NCI-H345 treated with DMSO at 0.1 percent for 48 hours (cell line): ENCODE results near the gene ZIC5.

Experiments used
- DNase-seq: peaks from one replicate; lab custom pipeline; 2025; ENCODE audit not compliant: unreplicated experiment; lab: John Stamatoyannopoulos, UW

ZIC5 gene

DNA sequence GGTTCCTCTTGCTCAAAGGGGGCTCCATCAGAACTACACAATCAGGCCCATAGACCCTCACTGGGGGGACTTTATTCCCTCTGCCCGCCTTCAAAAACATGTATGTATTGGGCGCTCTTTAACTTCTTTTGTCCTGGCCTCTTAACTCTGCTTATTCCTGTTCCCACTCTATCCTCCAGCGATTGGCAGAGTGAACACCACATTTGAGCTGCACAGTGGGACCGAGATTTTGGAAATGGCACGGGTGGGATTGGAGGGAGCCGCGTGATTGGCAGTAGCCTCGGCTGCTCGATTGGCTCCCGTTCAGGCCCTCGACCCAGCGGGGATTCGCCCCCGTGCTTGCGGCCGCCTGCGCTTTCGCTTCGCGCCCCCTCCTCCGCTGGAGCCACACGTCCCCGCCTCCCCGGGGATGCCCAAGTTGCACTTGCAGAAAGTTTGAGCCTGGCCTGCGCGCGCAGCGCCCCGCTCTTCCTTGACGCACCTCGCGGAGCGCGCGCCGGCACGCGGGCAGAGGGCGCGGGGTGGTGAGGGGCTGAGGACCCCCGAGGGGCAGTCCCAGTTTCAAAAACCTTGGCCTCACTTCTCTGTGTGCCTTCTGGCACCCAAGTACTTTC, at the start of gene ZIC5:
Gene ZIC5, minus strand, starts transcription at position 192 of the 614 bp plus-strand sequence. Its CDS starts 164 bp downstream, at position 28.
- DNase-seq, result no peak

DNA sequence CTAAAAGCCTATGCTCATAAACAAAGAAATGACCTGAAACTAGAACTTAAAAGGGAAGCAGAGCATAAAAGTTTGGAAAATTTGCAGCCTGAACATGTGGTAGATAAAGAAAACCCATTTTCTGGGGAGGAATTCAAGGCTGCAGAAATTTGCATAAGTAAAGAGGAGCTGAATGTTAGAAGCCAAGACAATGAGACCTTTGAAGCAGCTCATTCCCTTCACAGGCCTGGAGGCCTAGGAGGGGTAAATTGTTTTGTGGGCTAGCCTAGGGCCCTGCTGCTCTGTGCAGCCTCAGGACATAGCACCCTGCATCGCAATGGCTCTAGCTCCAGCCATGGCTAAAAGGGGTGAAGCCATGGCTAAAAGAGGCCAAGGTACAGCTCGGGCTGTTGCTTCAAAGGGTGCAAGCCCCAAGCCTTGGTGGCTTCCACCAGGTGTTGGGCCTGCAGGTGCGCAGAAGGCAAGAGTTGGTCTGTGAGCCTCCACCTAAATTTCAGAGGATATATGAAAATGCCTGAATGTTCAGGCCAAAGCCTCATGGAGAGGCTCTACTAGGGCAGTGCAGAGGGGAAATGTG, 48.3 kb upstream of the ZIC5 start:
- DNase-seq, result no peak

DNA sequence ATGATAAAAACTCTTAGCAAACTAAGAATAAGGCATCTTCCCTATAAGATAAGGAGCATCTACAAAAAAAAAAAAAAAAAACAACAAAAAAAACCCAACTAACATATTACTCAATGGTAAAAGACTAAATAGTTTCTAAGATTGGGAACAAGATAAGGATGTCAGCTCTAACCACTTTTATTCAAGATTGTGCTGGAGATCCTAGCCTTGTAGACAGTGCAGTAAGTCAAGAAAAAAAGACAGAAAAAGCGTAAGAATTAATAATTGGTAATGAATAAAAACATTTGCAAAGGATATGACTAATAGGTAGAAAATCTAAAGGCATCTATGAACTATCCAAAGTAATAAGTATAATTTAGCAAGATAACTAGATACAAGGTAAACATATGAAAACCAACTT, 43.1 kb upstream of the ZIC5 start:
- no peak for DNase-seq

DNA sequence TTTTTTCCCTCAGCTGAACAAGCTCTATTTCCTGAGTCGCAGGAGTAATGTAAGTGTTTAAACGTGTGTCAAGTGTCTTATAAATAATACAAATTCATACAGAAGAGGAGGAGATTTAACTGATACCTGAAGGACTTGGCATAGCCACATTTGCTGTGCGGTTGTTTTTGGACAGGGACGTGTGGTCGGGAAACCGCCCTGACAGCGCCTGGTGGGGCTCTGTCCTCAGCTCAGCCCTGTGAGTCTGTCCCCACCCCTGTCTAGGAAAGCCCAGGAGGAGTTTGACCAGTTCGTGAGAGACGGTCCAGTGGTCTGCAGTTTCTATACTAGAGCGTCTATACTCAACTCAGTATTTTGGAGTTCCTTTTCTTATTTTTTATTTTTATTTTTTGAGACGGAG, 26.7 kb upstream of the ZIC5 start:
- DNase-seq, result no peak

DNA sequence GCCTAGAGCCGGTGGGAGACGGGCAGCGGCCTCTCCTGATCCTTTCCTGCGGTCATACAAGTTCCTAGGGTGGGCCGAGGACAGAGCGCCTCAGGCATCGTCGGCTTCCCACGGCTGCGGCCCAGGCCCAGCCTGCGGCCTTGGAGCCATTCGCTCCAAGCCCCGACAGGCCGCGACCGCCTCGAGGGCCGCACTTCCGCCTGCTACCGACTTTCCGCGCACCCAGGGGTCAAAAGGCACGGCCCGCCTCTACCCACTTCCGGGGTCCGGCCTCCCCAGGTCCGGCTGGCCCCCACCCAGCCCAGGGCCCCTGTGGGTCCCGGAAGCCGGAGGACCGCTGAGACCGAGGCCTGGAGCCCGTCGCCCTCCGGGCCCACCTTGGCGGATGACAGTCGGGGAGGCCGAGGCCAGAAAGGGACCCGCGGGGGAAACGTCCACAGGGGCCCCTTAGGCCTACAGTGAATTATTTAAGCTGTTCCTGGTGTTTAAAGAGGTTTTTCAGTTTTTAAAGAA, 26.2 kb upstream of the ZIC5 start:
- DNase-seq, result no peak

DNA sequence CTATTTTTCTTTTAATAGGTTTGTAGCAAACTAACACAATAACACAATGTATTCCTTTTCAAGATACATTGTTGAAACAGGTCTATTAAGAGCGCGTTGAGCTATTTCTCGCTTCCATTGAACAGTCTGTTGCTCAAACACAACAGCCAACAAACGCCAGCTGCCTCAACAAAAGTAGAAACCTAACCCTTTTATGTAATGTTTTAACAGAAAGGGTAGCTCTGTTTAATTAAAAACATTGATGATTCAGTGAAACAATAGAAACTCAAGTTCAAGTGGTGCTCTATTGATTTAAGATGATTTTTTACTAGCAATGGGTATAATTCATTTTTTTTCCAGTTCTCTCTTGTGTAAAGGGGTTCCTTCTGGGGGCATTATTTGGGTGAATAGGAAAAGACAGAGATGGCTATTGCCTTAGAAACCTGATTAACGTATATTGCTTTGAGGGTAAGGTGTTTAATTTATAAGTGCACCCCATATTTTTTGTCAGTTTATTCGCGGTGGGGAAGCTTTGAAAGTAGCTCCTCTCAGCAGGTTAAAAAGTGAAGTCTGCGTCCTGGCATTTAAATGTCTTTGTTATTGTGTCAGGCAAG, 24.9 kb upstream of the ZIC5 start:
- DNase-seq, result peak; percentile 98

DNA sequence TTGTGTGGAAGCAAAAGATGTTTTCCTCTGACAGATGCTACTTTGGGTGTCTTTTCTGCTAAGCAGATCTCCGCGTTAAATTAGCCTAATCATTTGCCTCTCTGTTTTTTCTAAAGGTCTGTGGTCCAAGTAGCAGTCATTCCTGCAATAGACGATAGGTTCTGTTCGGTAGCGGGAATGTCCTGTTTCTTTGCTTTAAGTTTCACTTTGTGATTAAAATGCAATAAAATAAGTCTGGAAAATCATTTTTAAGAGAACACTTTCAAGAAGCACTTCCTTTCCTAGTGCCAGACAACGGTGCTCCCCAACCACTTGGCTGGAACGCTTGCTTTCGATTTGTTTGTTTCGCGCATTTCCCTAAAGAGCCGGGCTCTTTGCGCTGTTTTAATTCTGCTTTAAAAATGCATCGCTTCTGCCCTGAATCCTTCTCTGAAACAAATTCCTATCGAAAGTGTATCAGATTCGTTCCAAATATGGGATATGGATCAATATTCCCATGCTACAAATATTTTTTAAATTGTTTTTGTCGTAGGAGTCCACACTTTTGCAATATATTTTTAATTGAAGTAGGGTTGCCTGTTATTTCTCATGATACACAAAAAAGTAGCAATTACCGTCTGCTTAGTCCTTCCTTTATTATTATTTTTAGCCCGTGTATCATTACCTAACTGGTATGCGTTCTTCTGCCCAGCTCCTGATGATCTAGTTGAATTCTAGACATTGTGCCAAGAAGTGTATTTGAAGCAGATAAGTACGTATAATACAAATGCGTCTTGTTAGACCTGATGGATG, 24.2 kb upstream of the ZIC5 start:
- no peak for DNase-seq

DNA sequence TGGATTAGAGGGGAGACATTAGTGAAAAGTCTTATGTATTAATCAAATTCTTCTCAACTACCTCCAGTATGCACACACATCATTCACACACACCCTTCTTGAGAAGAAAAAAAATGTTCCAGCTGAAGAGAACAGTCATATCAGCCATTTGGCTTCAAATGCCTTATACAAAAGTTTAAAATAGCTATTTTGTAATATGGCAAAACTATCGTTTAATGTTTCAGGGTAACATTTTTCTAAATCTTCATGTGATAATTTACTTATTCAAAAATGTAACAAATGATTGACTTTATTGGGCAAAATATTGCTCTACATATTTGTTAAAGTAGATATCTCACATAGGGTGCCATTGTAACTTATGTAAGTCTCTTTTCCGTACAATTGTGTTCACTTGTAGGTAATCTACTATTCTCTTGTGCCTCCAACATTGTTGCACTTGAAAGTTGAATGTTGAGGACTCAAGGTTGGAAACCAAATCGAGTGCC, 23.6 kb upstream of the ZIC5 start:
- DNase-seq, result no peak

DNA sequence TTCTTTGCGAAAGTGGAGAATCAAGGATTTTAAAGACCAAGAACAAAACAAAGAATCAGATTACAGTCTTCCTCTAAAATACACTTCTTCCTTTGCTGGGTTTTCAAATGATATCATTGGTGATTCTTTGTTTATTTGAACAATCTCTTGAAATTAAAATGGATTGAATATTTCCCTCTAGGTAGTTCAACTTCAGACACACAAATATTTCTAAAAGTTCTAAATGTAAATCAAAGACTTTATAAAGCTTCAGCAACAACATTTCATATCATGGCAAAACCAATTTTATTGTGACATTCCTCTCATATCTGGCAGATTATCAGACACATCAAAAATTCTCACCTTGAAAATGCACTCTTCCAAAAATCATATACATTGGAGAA, 23.1 kb upstream of the ZIC5 start:
- DNase-seq, result no peak

DNA sequence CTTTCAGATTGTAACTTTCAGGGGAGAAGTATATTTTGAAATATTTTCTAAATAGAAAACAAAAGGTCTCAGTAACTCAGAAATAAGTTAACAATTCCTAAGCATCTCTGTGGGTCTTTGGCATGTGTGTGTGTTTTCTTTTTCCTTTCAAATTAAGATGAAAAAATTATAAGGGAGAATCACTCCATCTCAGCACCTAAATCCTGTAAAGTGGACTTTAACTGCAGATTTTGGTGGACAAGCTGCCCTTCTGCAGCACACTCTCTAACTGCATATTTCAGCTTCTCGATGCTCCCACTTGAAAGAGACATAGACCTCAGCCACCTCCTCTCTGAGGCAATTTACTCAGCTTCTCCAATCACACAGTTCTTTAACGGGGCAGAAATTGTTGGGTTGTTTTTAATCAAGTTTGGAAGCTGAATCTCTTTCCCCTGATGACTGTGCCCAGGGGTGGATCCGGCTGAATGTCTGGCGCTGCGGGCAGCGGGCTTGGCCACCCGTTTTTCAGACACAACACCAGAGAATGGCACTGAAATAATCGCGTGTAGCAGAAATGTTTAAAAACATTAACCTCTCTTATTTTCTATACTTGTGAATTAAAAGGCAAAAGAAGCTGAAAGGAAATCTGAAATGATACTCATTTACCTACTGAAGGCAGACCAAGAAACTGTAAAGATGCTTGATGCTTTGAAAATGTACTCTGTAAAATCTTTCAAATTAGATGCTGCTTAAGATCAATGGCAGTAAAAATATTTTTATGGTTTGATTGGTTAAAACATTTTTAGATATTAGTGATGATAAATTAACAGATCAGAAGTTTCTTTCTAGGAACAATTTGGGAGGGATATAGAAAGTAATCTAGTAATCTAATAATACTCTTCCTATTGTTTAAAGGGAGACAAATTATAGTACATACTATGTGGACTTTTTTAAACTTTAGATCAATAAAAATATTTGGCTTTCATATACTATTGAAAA, 22.4 kb upstream of the ZIC5 start:
- DNase-seq, result no peak

DNA sequence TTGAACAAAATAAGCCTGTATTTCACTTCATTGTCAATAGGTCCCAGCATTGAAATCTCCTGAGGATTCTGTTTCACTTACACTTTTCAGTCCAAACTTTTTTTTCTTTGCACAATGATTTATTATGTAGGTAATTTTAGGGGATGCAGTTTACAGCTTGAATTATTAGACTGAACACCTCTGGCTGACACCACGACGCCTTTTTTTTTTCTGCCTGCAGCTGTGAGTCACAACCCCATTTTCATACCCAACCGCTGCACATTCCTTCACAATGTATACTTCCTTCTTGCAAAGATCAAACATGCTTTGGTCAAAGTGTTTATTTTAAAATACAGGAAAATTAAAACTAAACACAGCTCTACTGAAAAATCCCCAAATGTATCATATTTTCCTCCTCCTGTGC, 21.4 kb upstream of the ZIC5 start:
- DNase-seq, result no peak

DNA sequence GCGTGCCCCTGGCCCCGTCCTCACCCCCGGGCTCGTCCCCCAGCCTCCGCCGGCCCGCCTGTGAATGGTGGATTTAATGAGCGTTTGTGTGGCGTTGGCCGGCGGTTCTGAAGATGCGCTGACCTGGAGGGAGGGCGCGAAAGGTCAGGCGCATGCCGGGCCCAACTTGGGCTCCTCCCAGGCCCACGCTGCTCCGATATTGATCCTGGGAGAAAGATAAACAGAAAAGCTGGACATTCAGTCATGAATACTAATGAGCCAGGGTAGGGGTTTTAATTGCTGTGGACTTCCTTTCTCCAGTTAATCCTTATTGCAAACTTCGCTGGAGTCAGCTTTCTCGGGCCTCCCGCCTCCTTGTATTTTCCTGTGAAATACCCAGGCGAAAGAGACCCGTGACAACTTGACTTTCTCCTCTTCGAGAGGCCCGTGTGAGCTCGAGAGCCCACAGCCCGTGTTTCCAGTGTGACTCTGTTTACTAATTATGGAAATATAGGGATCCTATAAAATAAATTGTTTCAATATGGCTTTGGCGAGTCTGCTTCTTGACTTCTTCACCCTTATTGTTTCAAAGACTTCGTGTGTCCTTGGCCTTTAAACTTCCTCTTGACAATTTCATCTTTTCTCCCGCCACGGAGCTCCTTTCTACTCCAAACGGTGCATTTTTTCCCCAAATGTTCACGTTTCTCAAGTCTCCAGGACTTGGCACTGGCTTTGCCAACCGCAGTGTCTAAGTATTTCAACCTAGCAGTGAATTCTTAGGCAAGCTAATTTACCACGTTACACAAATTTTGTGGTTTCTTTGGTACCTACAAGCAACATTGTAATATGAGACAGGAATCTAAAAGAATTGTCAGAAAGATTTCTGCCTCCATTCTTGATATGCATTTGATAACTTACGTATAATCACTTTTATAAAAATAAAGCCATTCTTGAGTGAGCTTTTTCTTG, 20.5 kb upstream of the ZIC5 start:
- no peak for DNase-seq

DNA sequence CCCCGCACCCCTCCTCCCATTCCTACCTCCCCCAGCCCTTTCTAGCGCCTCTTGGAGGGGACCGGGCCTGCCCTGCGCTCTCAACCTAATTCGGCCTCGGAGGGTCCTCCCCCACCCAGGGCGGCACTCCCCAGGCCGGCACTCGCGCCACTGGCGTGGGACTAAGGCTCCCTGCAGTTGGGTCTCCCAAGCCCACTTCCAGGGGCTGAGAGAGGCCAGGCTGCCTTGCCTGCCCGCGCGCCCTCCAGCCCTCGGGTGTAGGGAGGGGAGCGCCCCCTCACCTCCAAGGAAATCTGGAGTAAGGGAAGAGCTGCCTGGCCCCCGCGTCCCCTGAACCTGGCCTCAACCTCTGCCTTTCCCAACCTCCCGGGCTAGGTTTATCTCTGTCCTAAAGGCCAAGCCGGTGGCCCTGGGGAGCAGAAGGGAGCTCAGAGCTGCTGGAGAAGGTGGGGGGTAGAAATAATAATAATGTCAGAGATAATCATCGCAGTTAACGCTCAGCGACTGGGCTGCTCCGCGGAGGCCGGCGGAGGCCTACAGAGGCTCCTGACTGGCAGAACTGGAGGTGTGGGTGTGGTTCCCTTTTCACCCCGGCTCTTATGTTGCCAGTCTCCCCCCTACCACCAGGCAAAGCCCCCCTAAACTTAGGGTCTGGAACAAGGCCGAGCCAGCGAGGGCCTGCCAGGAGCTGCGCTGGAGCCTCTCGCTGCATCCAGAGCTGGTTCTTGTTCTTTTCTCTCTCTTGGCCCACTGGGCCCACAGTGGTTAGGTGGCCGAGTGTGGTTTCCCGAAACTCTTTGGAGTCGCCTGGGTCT, 19.7 kb upstream of the ZIC5 start:
- DNase-seq, result no peak

DNA sequence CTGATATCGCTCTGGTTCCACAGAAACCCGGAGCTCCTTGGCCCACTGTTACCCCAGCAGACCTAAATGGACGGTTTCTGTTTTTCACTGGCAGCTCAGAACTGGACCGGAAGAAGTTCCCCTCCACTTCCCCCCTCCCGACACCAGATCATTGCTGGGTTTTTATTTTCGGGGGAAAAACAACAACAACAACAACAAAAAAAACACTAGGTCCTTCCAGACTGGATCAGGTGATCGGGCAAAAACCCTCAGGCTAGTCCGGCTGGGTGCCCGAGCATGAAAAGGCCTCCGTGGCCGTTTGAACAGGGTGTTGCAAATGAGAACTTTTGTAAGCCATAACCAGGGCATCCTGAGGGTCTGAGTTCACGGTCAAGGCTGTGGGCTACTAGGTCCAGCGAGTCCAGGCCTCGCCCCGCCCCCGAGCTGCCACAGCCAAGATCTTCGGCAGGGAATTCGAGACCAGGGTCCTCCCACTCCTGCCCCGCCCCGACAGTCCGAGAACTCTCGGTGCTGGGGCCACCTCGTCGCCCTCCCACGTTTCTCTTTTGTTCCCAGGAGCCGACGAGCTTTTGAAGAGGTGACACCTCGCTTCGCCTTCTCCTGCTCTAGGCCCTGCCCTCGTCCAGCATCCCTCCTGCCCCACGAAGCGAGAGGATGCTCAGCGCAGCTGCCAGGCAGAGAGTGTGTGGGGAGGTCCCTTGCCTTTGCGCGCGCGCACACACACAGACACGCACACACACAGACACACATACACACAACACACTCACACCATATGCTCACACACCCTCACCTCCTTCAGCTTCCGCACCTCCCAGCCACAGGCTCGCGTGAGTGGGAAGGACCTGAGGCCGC, 18.8 kb upstream of the ZIC5 start:
- DNase-seq, result no peak

DNA sequence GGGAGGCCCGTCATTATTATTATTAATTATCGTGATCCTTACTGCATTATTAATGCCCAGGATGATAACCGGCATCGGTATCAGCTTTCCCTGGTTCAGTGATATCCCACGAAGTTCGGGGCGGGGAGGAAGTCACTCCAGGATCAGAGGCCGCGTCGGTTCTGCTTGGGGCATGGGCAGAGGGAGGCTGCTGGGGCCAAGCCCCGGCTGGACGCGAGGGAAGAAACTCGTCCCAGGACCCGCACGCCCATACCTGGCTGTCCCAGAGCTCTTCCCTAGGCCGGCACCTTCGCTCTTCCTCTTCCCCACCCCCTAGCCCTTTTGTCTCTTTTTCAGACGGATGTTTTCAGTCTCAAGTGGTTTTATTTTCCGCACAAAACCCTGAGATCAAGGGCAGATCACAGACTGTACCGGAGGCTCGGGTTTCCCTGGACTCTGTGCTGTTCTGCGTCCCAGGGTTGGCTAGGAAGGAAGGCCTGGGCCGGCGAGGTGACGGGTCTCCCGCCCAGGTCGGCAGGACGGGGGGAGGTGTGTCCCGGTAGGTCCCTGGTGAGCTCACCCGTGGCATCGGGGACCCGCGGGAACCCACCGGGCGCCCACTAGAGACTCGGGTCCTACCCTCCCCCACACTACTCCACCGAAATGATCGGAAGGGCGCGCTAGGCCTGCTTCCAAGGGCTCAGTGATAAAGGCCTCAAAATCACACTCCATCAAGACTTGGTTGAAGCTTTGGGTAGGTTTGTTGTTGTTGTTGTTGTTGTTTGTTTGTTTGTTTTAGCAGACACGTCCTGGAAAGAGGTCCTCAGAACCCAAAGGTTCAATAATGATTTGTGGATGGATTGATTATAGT, 17.9 kb upstream of the ZIC5 start:
- DNase-seq, result no peak

DNA sequence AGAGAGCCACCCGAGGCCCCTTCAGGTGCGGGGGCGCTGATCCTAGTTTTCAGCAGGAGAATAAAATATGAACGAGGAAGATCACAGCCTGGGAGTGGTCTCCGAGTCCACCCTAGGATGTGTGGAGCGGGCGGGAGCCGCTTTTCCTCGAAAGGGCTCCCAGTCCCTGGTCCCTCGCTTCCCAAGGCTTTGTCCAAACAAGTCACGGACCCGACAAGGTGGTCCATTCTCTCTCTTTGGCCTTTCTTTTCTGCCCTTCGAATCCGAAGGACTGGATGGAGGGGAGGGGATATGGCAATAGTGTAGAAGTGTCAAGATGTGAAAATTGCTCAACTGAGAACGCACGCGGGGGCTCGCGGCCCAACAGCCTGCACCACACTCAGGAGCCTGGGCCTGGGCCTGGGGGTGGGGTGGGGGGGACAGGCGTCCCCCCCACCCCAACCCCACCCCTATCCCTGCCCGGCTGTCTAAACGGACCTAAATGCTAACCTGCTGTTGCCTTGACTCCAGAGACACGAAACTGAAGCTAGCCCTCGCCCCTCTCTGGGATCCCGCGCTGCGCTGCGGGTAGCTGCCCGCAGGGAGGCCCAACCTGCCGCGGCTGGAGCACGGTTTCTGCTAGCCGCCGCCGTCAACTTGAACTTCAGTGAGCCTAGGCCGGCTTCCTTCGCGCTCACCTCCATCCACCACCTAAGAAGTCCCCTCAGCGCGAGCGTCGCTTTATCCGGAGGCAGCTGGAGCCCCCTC, 17.1 kb upstream of the ZIC5 start:
- no peak for DNase-seq
